Uterus (tissue), 2 donors: ENCODE results near the gene KIAA0753.

Experiments
- CTCF ChIP-seq, 4 experiments: fragments of 200-600 bp in 2 of 4; fragments of 450-650 bp in 2 of 4; sonication (generic) in 2 of 4; IDR thresholded peaks; one replicate each; pipeline ENCODE4 v1.5.1; 2016 to 2019; ENCODE audit warnings: antibody characterized with exemption in 4 of 4, mild to moderate bottlenecking in 2 of 4, moderate library complexity in 1 of 4
- POLR2A ChIP-seq, 2 donors: fragments of 450-650 bp; IDR thresholded peaks; one replicate each; pipeline ENCODE4 v1.6.1; 2016; ENCODE audit warnings: antibody characterized with exemption in 2 of 2, mild to moderate bottlenecking in 1 of 2, moderate library complexity in 1 of 2

GRCh38 chr17:6682339-6682738 is 41.8 kb upstream of the KIAA0753 start:
- TF ChIP-seq CTCF (IDR thresholded peaks at IDR 0.05) (no peak), POLR2A (IDR thresholded peaks at IDR 0.05) (no peak)
